Measurements from ENCODE around the gene LIG1. TPM values are rescaled to one million over a fixed set of nuclear protein-coding genes. Genes with fewer than 3 reads are reported as not detected.

LIG1 gene
- polyA plus RNA-seq, 3 donors = 2.5 to 11.3 (median 3.6) TPM

DNA sequence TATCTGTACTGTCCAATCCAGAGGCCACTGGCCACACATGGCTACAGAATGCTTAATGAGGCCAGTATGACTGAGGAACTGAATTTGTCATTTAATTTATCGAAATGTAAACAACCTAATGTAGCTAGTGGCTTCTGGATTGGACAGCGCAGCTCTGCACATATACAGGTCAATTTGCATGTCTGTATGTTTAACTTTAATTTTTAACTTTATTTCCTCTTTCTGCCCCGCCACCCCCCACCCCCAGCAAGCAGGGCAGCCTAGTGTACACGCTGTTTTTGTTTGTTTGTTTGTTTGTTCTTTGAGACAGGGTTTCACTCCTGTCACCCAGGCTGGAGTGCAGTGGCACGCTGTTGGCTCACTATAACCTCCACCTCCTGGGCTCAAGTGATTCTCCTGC, 15.9 kb upstream of the LIG1 start:
- Histone ChIP-seq H3K27ac (ENCODE audit: low read depth in 1 of 2, low read length in 2 of 2) (no peak overlapping the region), H3K4me2 (replicated peaks; ENCODE audit: extremely low read depth, low read length, poor library complexity, severe bottlenecking) (no peak overlapping the region), H3K4me1 (ENCODE audit: control insufficient read depth in 1 of 2, insufficient read depth in 2 of 2, low read length in 2 of 2) (no peaks in the 10 kb centered on the region), H3K9me3 (replicated peaks in 1 of 2; ENCODE audit: control insufficient read depth in 1 of 2, insufficient read depth in 1 of 2, low read length in 2 of 2) (peaks cover 8 to 11% of the 10 kb centered on the region in 2 donors), H2AFZ (ENCODE audit: insufficient read depth, low read depth, low read length, poor library complexity, severe bottlenecking) (no peak overlapping the region), H3K4me3 (replicated peaks in 1 of 3; ENCODE audit: low read depth in 2 of 3, low read length in 3 of 3) (no peak overlapping the region), H3K36me3 (replicated peaks in 1 of 2; ENCODE audit: control insufficient read depth in 1 of 2, insufficient read depth in 2 of 2, low read length in 2 of 2) (peaks cover 5 to 23% of the 10 kb centered on the region in 2 donors), H4K20me1 (ENCODE audit: insufficient read depth, low read length) (no peaks in the 10 kb centered on the region), H3K9ac (ENCODE audit: insufficient read depth, low read length, poor library complexity, severe bottlenecking) (no peak overlapping the region), H3K27me3 (ENCODE audit: control insufficient read depth in 2 of 2, insufficient read depth in 2 of 2, low read length in 2 of 2) (no peaks in the 10 kb centered on the region), H3K79me2 (ENCODE audit: insufficient read depth, low read length) (no peaks in the 10 kb centered on the region)
- Mint-ChIP-seq H3K27ac (no peak overlapping the region), H3K4me3 (no peak overlapping the region), H3K9me3 (peaks cover 3 to 17% (median 8%) of the 10 kb centered on the region in 7 donors), H3K4me1 (peaks cover 2% of the 10 kb centered on the region), H3K27me3 (ENCODE audit: low read depth in 3 of 3) (peaks cover 0 to 3% (median 1%) of the 10 kb centered on the region in 3 donors), H3K36me3 (peaks cover 15 to 39% of the 10 kb centered on the region in 2 donors)
- TF ChIP-seq, protein P1, sequence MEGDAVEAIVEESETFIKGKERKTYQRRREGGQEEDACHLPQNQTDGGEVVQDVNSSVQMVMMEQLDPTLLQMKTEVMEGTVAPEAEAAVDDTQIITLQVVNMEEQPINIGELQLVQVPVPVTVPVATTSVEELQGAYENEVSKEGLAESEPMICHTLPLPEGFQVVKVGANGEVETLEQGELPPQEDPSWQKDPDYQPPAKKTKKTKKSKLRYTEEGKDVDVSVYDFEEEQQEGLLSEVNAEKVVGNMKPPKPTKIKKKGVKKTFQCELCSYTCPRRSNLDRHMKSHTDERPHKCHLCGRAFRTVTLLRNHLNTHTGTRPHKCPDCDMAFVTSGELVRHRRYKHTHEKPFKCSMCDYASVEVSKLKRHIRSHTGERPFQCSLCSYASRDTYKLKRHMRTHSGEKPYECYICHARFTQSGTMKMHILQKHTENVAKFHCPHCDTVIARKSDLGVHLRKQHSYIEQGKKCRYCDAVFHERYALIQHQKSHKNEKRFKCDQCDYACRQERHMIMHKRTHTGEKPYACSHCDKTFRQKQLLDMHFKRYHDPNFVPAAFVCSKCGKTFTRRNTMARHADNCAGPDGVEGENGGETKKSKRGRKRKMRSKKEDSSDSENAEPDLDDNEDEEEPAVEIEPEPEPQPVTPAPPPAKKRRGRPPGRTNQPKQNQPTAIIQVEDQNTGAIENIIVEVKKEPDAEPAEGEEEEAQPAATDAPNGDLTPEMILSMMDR (IDR thresholded peaks at IDR 0.05) = no peak
- WGBS (ENCODE audit: insufficient coverage) = no CpG with 5 or more reads among the region's 5 CpGs
- no peak for DNase-seq
- intact Hi-C loops (cut with micrococcal nuclease) = no loop called here

DNA sequence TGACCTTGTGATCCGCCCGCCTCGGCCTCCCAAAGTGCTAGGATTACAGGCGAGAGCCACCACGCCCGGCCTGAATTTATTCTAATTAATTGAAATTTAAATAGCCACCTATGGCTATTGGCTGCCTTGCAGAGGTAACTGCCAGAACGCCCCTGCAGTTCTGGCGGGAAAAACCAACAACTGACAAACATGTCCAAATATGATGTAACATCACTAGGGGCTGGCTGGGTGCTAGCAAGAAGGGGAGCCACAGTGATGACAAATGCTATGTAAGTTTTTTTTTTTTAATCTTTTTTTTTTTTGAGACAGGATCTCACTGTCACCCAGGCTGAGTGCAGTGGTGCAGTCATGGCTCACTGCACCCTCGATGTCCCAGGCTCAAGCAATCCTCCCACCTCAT, 13.2 kb upstream of the LIG1 start:
- peaks cover 12 to 34% of the 10 kb centered on the region in 2 donors for H3K36me3 Mint-ChIP-seq
- peaks cover 2 to 25% of the 10 kb centered on the region in 2 donors for H3K36me3 ChIP-seq (replicated peaks in 1 of 2; ENCODE audit: control insufficient read depth in 1 of 2, insufficient read depth in 2 of 2, low read length in 2 of 2)
- peaks cover 8 to 19% (median 12%) of the 10 kb centered on the region in 7 donors for H3K9me3 Mint-ChIP-seq
- H3K4me1 ChIP-seq (ENCODE audit: control insufficient read depth in 1 of 2, insufficient read depth in 2 of 2, low read length in 2 of 2) = no peaks in the 10 kb centered on the region
- 100% methylated on average over 1 of the region's 9 CpGs for WGBS (ENCODE audit: insufficient coverage)
- intact Hi-C loops (cut with micrococcal nuclease) = no loop called here
- H3K79me2 ChIP-seq (ENCODE audit: insufficient read depth, low read length) = no peaks in the 10 kb centered on the region
- H3K27ac Mint-ChIP-seq = no peak overlapping the region
- no peak overlapping the region for H3K4me3 ChIP-seq (replicated peaks in 1 of 3; ENCODE audit: low read depth in 2 of 3, low read length in 3 of 3)
- DNase-seq = no peak
- H3K27ac ChIP-seq (ENCODE audit: low read depth in 1 of 2, low read length in 2 of 2) = no peak overlapping the region
- H3K4me1 Mint-ChIP-seq = no peaks in the 10 kb centered on the region
- H3K4me2 ChIP-seq (replicated peaks; ENCODE audit: extremely low read depth, low read length, poor library complexity, severe bottlenecking) = no peak overlapping the region
- peaks cover 0 to 5% (median 1%) of the 10 kb centered on the region in 3 donors for H3K27me3 Mint-ChIP-seq (ENCODE audit: low read depth in 3 of 3)
- no peak overlapping the region for H3K4me3 Mint-ChIP-seq
- no peaks in the 10 kb centered on the region for H3K27me3 ChIP-seq (ENCODE audit: control insufficient read depth in 2 of 2, insufficient read depth in 2 of 2, low read length in 2 of 2)
- no peak overlapping the region for H3K9ac ChIP-seq (ENCODE audit: insufficient read depth, low read length, poor library complexity, severe bottlenecking)
- peaks cover 8 to 13% of the 10 kb centered on the region in 2 donors for H3K9me3 ChIP-seq (replicated peaks in 1 of 2; ENCODE audit: control insufficient read depth in 1 of 2, insufficient read depth in 1 of 2, low read length in 2 of 2)
- TF ChIP-seq, protein P1 (IDR thresholded peaks at IDR 0.05) = no peak
- H2AFZ ChIP-seq (ENCODE audit: insufficient read depth, low read depth, low read length, poor library complexity, severe bottlenecking) = no peak overlapping the region
- no peaks in the 10 kb centered on the region for H4K20me1 ChIP-seq (ENCODE audit: insufficient read depth, low read length)
